ENCODE data around the gene PCOLCE2.
A peak's percentile ranks its signal among the peaks of the same experiment; 100 is the strongest.
"Not testable (repeated sequence)": the region's sequence is repeated elsewhere in the genome, so short reads cannot be mapped to it uniquely, and the experiment has no call there.

The PCOLCE2 gene

GRCh38 chr3:142875099-142875498, 13.8 kb downstream of the PCOLCE2 start:
- no peak for ATAC-seq
- no peak for TF ChIP-seq OSR1 (CRISPR knock-in tag; IDR thresholded peaks at IDR 0.05)
- no peak for TF ChIP-seq TOX (CRISPR knock-in tag; IDR thresholded peaks at IDR 0.05; ENCODE audit: borderline replicate concordance)
- no peak for TF ChIP-seq ZC3H10 (CRISPR knock-in tag; IDR thresholded peaks at IDR 0.05)
- TF ChIP-seq TSHZ2 (CRISPR knock-in tag; IDR thresholded peaks at IDR 0.05): no peak
- no peak for TF ChIP-seq ISL1 (CRISPR knock-in tag; IDR thresholded peaks at IDR 0.05)
- TF ChIP-seq ZNF70 (CRISPR knock-in tag; IDR thresholded peaks at IDR 0.05): no peak
- no peak for TF ChIP-seq CSRNP3 (CRISPR knock-in tag; IDR thresholded peaks at IDR 0.05)
- no peak for TF ChIP-seq CSDC2 (CRISPR knock-in tag; IDR thresholded peaks at IDR 0.05)

GRCh38 chr3:142868382-142868781, 20.5 kb downstream of the PCOLCE2 start:
- not testable (repeated sequence) for ATAC-seq

- no peak for TF ChIP-seq ESRRG (CRISPR knock-in tag; IDR thresholded peaks at IDR 0.05)
- TF ChIP-seq CSRNP3 (CRISPR knock-in tag; IDR thresholded peaks at IDR 0.05): no peak
- no peak for TF ChIP-seq PATZ1 (CRISPR knock-in tag; IDR thresholded peaks at IDR 0.05; ENCODE audit: borderline replicate concordance)
- no peak for TF ChIP-seq ZC3H10 (CRISPR knock-in tag; IDR thresholded peaks at IDR 0.05)
- no peak for TF ChIP-seq ARNTL (CRISPR knock-in tag; IDR thresholded peaks at IDR 0.05; ENCODE audit: borderline replicate concordance, low read depth)
- TF ChIP-seq CREB5 (CRISPR knock-in tag; IDR thresholded peaks at IDR 0.05; ENCODE audit: low read depth): no peak
- TF ChIP-seq TCF4 (CRISPR knock-in tag; IDR thresholded peaks at IDR 0.05; ENCODE audit: borderline replicate concordance): no peak
- no peak for TF ChIP-seq GLIS3 (CRISPR knock-in tag; IDR thresholded peaks at IDR 0.05)
- TF ChIP-seq TOX (CRISPR knock-in tag; IDR thresholded peaks at IDR 0.05; ENCODE audit: borderline replicate concordance): no peak
- TF ChIP-seq TSHZ2 (CRISPR knock-in tag; IDR thresholded peaks at IDR 0.05): no peak
- peak; percentile 82 for ATAC-seq
Observed at GRCh38 chr3:142866841-142867631, 21.8 kb downstream of the PCOLCE2 start.

Data from SK-N-SH treated with all-trans-retinoic acid at 6 μM for 48 hours (cell line).